Measurements from ENCODE around the gene ADAM12.

DNA sequence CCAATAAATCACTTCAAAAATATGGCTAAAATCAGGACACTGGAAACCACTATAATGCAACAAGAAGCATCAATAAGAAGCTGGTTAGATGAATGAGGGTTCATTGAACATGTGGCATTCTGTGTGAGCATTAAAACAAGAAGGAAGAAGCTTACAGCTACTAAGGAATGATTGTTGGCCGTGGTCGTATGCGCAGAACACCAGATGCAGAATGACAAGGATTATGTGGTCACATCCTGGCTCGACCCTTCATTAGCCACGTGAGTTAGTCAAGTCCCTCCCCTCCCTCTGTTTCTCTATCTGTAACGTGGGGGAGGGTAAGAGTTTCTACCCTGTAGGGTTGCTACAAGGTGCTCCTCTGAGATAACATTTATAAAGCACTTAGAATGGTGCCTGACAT, 174.3 kb downstream of the ADAM12 start:
- TF ChIP-seq REST (IDR thresholded peaks at IDR 0.05; ENCODE audit: borderline replicate concordance) (no peak), EZH2 (IDR thresholded peaks at IDR 0.05; ENCODE audit: borderline replicate concordance, insufficient read depth, low read length, poor library complexity, severe bottlenecking) (no peak)
- TF ChIP-seq, protein P1, sequence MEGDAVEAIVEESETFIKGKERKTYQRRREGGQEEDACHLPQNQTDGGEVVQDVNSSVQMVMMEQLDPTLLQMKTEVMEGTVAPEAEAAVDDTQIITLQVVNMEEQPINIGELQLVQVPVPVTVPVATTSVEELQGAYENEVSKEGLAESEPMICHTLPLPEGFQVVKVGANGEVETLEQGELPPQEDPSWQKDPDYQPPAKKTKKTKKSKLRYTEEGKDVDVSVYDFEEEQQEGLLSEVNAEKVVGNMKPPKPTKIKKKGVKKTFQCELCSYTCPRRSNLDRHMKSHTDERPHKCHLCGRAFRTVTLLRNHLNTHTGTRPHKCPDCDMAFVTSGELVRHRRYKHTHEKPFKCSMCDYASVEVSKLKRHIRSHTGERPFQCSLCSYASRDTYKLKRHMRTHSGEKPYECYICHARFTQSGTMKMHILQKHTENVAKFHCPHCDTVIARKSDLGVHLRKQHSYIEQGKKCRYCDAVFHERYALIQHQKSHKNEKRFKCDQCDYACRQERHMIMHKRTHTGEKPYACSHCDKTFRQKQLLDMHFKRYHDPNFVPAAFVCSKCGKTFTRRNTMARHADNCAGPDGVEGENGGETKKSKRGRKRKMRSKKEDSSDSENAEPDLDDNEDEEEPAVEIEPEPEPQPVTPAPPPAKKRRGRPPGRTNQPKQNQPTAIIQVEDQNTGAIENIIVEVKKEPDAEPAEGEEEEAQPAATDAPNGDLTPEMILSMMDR (IDR thresholded peaks at IDR 0.05; ENCODE audit: poor library complexity, severe bottlenecking) = no peak
